Right cardiac atrium (tissue), 5 donors: ENCODE data around the gene CALN1. TPM values are rescaled to one million over a fixed set of nuclear protein-coding genes. Genes with fewer than 3 reads are reported as not detected.

Experiments
- ATAC-seq, 2 donors: fragments of 200-7000 bp; cut with Tn5 transposase; one replicate each; pipeline versions ENCODE4 v1.8.0 to v1.9.1; 2020; ENCODE audit warnings: moderate library complexity in 2 of 2, mild to moderate bottlenecking in 1 of 2
- DNase-seq, 3 donors: peaks; one replicate each; pipeline ENCODE4 v3.0.0-alpha.2; 2020
- H3K27ac ChIP-seq: one replicate; pipeline ENCODE4 v1.5.1; 2013; ENCODE audit warnings: mild to moderate bottlenecking, low read length, control low read depth, moderate library complexity
- H3K27me3 ChIP-seq: one replicate; pipeline ENCODE4 v1.6.1; 2013; ENCODE audit not compliant: control insufficient read depth, insufficient read depth
- H3K4me1 ChIP-seq: one replicate; pipeline ENCODE4 v1.6.1; 2013; ENCODE audit warnings: low read length; ENCODE audit not compliant: control insufficient read depth, insufficient read depth
- H3K4me3 ChIP-seq: one replicate; pipeline ENCODE4 v1.5.1; 2013; ENCODE audit warnings: low read length, control low read depth
- H3K9me3 ChIP-seq: one replicate; pipeline ENCODE4 v1.6.1; 2013; ENCODE audit warnings: low read length; ENCODE audit not compliant: control insufficient read depth
- WGBS: extraction: QIAGEN DNeasy Blood & Tissue Kit; methylation state at CpG from one replicate; pipeline ENCODE4 v1.1.7; 2013; 5-methylcytosine and 5-hydroxymethylcytosine counted together
- intact Hi-C, 4 donors: fragments of 100-400 bp; cut with DNase I; formaldehyde crosslinking; loops; one replicate each; pipeline versions ENCODE4 v1.11.0 to v1.14.0; 2022 to 2023
- polyA plus RNA-seq: library from polyadenylated mRNA; stranded (reverse); fragments of 200-250 nt; gene quantifications from one replicate; pipeline ENCODE4 v1.2.3, GENCODE V29; 2013
- total RNA-seq, 4 donors: library from RNA; stranded (reverse); fragmentation: NEBNext Ultra II Directional; extraction: Animal tissue kit (Norgen Biotek cat#: 25700); gene quantifications; one replicate each; pipeline ENCODE4 v1.2.1, GENCODE V29; 2021
- donor health status: healthy with polysubstance abuse.
- donor health status: DM: no; HTN: yes; CAD: no.
- donor health status: DM: no; HTN: no; CAD: no.
- donor health status: DM: no; HTN: yes; CAD: no; lungs with severe emphysema.
- donor health status: DM: yes; HTN: yes; CAD: no.

Gene CALN1
- total and polyA plus RNA-seq, 5 donors, result not detected

DNA sequence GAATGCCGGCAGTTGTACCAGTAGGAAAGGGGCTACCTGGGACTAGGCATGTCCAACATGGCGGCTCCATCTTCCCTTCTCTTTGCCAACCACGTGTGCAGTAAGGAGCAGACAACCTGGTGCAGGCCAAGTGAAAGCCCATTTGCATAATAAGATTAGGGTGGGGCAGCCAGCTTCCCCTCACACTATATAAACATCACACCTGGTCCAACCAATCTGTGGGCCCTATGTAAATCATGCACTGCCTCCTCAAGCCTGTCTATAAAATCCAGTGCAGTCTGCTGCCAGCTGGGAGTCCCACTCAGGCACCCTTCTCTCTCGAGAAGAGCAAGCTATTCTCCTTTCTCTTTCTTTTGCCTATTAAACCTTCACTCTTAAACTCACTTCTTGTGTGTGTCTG is 429.3 kb downstream of the CALN1 start:
- no peak for DNase-seq
- intact Hi-C loops, result no loop called here
- no peak overlapping the region for H3K4me3 ChIP-seq
- 68% methylated on average over 4 of the region's 4 CpGs for WGBS
- H3K4me1 ChIP-seq, result no peaks in the 10 kb centered on the region
- no peak for ATAC-seq
- H3K9me3 ChIP-seq, result no peaks in the 10 kb centered on the region
- peaks cover 2% of the 10 kb centered on the region for H3K27me3 ChIP-seq
- no peak overlapping the region for H3K27ac ChIP-seq

GRCh38 chr7:71976645-71977044 is 435.5 kb downstream of the CALN1 start:
- intact Hi-C loops, result no loop called here
- no peak overlapping the region for H3K27ac ChIP-seq
- H3K9me3 ChIP-seq, result no peaks in the 10 kb centered on the region
- 54% methylated on average over 7 of the region's 7 CpGs for WGBS
- no peaks in the 10 kb centered on the region for H3K27me3 ChIP-seq
- H3K4me1 ChIP-seq, result no peaks in the 10 kb centered on the region
- ATAC-seq (no peak), DNase-seq (no peak)
- no peak overlapping the region for H3K4me3 ChIP-seq

DNA sequence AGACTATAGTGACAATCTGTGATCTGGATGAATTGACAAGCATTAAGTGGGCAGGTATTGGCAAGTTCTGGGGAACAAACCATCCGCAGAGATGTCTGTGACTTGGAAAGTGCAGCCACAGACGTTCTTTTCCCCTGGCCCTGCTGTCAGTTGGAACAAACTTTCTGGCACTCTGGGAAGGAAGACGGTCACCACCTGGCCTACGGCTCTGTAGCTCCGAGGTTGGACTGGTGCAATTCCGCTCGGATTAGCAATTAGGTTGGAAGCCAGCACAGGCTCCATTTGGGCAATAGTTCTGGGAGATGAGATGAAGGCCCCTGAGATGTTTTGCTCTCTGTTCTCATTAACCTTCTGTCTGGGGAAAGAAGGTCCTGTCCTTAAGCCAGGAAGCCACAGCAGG is 437.5 kb downstream of the CALN1 start:
- H3K27me3 ChIP-seq, result no peaks in the 10 kb centered on the region
- H3K27ac ChIP-seq, result no peak overlapping the region
- DNase-seq (no peak), ATAC-seq (no peak)
- intact Hi-C loops, result no loop called here
- no peaks in the 10 kb centered on the region for H3K9me3 ChIP-seq
- no peak overlapping the region for H3K4me3 ChIP-seq
- H3K4me1 ChIP-seq, result no peaks in the 10 kb centered on the region
- 77% methylated on average over 7 of the region's 7 CpGs for WGBS

DNA sequence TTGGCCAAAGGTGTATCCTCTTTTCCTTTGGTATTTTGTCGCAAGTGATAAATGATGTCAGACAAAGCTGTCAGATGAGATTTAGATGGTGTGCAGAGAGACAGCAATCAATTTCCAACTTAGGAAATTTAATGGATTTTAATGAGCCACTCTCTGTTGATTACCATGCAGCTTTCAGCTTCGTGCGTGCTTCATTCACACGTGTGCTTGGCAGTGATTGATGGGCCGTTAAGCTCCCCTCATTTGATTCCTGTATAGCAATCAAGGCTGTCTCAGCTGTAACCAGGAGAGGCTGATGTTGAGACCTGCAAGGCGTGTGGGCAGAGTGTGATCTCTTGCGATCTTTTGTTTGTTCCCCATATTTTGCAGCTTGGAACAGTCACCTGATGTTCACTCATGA is 439.6 kb downstream of the CALN1 start:
- no peak overlapping the region for H3K27ac ChIP-seq
- intact Hi-C loops, result no loop called here
- H3K9me3 ChIP-seq, result no peaks in the 10 kb centered on the region
- no peaks in the 10 kb centered on the region for H3K4me1 ChIP-seq
- no peak overlapping the region for H3K4me3 ChIP-seq
- no peaks in the 10 kb centered on the region for H3K27me3 ChIP-seq
- DNase-seq (no peak), ATAC-seq (no peak)
- WGBS, result 54% methylated on average over 7 of the region's 7 CpGs

DNA sequence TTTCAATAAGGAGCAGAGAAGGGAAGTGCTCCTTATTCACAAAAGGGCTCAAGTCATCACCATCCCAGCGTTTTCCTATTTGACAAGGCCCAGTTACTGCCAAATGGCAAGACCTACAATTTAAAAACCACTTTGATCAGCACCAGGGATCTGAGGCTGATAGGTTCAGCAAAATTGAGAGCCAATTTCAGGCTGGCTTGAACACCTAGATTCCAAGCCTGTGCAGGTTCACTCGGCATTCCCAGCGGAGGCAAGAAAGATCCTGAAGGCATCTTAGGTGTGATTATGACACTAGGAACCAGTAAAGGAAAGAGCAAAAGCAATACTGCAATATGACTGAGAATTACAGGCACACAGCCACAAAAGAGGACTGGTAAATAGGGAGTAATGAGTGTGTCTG is 441.4 kb downstream of the CALN1 start:
- no peaks in the 10 kb centered on the region for H3K27me3 ChIP-seq
- intact Hi-C loops, result no loop called here
- no peak for DNase-seq
- no peaks in the 10 kb centered on the region for H3K4me1 ChIP-seq
- H3K27ac ChIP-seq, result no peak overlapping the region
- H3K9me3 ChIP-seq, result no peaks in the 10 kb centered on the region
- H3K4me3 ChIP-seq, result no peak overlapping the region
- no peak for ATAC-seq
- WGBS, result 80% methylated on average over 3 of the region's 3 CpGs

DNA sequence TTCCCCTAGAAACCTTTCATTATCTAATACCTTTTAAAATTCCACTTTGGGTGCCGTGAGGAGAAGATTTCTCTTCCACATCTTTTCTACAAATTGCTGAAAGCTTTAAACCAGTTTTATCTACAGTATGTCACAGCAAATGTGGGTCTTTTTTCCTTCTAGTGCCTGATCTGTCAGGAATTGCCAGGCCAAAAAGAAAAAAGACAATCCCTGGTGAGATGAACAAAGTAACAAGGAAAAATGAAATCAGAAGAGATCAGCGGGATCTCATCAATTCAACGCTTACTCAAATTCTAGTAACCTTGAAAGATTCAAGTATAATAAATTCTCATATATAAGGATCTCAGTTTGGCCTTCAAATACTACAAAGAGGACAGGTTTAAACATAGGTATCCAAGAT is 449.5 kb downstream of the CALN1 start:
- Histone ChIP-seq H3K27ac (no peak overlapping the region), H3K4me1 (no peaks in the 10 kb centered on the region), H3K9me3 (no peaks in the 10 kb centered on the region), H3K4me3 (no peak overlapping the region), H3K27me3 (no peaks in the 10 kb centered on the region)
- ATAC-seq (no peak), DNase-seq (no peak)
- 84% methylated on average over 3 of the region's 3 CpGs for WGBS
- intact Hi-C loops, result no loop called here

DNA sequence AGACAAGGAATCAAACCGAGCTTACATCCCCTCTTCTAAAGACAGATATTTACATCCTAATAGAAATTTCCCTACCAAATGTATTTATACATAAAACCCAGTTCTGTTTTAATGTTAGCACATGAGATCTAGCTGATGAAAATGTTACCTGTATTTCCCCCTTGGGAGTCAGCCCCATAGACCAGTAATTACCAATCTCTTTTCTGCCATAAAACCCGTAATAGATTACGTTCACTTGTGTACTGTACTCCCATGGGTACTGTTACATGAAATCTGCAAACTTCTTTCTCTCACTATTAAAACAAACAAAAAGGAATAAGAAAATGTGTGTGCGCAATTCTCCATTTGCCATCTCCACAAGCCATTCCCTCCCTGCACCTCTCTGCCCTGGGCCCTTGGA is 450.9 kb downstream of the CALN1 start:
- H3K27me3 ChIP-seq, result no peaks in the 10 kb centered on the region
- H3K4me1 ChIP-seq, result no peaks in the 10 kb centered on the region
- no peak for ATAC-seq
- H3K27ac ChIP-seq, result no peak overlapping the region
- no peak for DNase-seq
- 81% methylated on average over 4 of the region's 4 CpGs for WGBS
- no peak overlapping the region for H3K4me3 ChIP-seq
- intact Hi-C loops, result no loop called here
- H3K9me3 ChIP-seq, result no peaks in the 10 kb centered on the region

GRCh38 chr7:71942115-71942514 is 470.0 kb downstream of the CALN1 start:
- ATAC-seq, result no peak

DNA sequence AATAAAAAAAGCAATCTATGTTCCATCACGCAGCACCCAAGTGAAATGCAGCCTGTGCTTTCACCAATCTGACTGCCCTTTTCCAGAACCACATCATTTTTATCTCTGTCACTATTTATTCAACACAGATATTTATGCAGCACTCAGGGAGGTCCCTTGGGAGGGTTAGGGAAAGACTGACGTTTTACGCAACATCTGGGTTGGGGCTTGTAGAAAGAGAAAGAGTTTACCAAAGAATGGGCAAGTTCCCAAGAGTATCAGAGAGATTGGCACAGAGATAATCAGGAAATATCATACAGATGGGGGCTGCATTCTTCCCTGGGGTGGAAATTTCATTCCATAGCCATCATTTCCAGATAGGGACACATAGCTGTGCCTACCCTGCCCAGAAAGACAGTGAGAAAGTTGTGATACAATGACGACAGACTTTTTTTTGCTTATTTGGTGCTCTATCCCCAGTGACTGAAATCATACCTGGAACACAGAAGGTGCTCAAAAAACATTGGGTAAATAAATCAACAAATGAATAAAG is 474.2 kb downstream of the CALN1 start:
- no peak for ATAC-seq
- Histone ChIP-seq H3K4me3 (no peak overlapping the region), H3K4me1 (no peaks in the 10 kb centered on the region), H3K27ac (no peak overlapping the region), H3K9me3 (no peaks in the 10 kb centered on the region), H3K27me3 (no peaks in the 10 kb centered on the region)
- 58% methylated on average over 4 of the region's 4 CpGs for WGBS
- DNase-seq, result no peak
- intact Hi-C loops, result no loop called here

More at GRCh38 chr7:71942115-71942514, 470.0 kb downstream of the CALN1 start:
- H3K27me3 ChIP-seq, result no peaks in the 10 kb centered on the region
- WGBS, result 91% methylated on average over 17 of the region's 17 CpGs
- peak in 2 of 3 donors; percentile 31 to 38 for DNase-seq
- intact Hi-C loops, result no loop called here
- no peaks in the 10 kb centered on the region for H3K4me1 ChIP-seq
- no peak overlapping the region for H3K27ac ChIP-seq
- H3K9me3 ChIP-seq, result no peaks in the 10 kb centered on the region
- H3K4me3 ChIP-seq, result no peak overlapping the region

- Histone ChIP-seq H3K9me3 (no peaks in the 10 kb centered on the region), H3K4me1 (no peaks in the 10 kb centered on the region), H3K27me3 (no peaks in the 10 kb centered on the region), H3K27ac (no peak overlapping the region), H3K4me3 (no peak overlapping the region)
- 94% methylated on average over 5 of the region's 5 CpGs for WGBS
- intact Hi-C loops, result no loop called here
- DNase-seq (no peak), ATAC-seq (no peak)
These were observed 476.5 kb downstream of the CALN1 start for GRCh38 chr7:71935674-71936073.

GRCh38 chr7:71933426-71933825 is 478.7 kb downstream of the CALN1 start:
- intact Hi-C loops, result no loop called here
- WGBS, result 86% methylated on average over 7 of the region's 7 CpGs
- DNase-seq (no peak), ATAC-seq (no peak)
- Histone ChIP-seq H3K27ac (no peak overlapping the region), H3K9me3 (no peaks in the 10 kb centered on the region), H3K4me3 (no peak overlapping the region), H3K4me1 (no peaks in the 10 kb centered on the region), H3K27me3 (no peaks in the 10 kb centered on the region)

DNA sequence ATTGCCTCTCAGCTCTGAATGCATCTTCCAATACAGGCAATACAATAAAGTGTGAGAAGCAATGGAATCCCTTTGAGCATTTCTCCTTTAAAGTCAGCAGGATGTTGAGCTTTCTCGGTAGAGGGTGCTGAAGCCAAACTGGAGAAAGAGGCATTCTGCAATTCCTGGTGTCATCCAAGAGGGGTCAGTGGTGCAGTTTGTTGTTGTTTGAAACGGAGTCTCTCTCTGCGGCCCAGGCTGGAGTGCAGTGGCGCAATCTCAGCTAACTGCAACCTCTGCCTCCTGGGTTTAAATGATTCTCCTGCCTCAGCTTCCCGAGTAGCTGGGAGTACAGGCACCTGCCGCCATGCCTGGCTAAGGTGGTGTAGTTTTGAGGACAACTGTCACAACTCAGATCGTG is 486.5 kb downstream of the CALN1 start:
- no peak overlapping the region for H3K4me3 ChIP-seq
- no peaks in the 10 kb centered on the region for H3K4me1 ChIP-seq
- no peak overlapping the region for H3K27ac ChIP-seq
- no peaks in the 10 kb centered on the region for H3K27me3 ChIP-seq
- WGBS, result 64% methylated on average over 7 of the region's 7 CpGs
- intact Hi-C loops, result no loop called here
- no peak for ATAC-seq
- peaks cover 5% of the 10 kb centered on the region for H3K9me3 ChIP-seq
- DNase-seq, result no peak
